HepG2 (cell line): Measurements from ENCODE around the gene SEC61A1.

Experiments used
- AHDC1 ChIP-seq: sonication (generic); formaldehyde crosslinking; IDR thresholded peaks from 2 replicates; pipeline ENCODE4 v1.5.1; 2020; ENCODE audit warnings: mild to moderate bottlenecking, missing genetic modification reagents, borderline replicate concordance
- EZH2 ChIP-seq: conservative IDR thresholded peaks from 2 replicates; pipeline ENCODE4 v1.6.1; 2012; ENCODE audit warnings: mild to moderate bottlenecking, low read depth, low read length, moderate library complexity
- HDAC1 ChIP-seq: sonication (generic); formaldehyde crosslinking; IDR thresholded peaks from 2 replicates; pipeline ENCODE4 v1.5.1; 2020; ENCODE audit warnings: mild to moderate bottlenecking, missing genetic modification reagents
- KAT7 ChIP-seq: IDR thresholded peaks from 2 replicates; pipeline ENCODE4 v1.6.1; 2018; ENCODE audit warnings: borderline replicate concordance, missing compliant biosample characterization
- RFX5 ChIP-seq: IDR thresholded peaks from 2 replicates; pipeline ENCODE4 v1.6.1; 2011; ENCODE audit warnings: low read depth, low read length, improper control_type of control experiment
- SMAD3 ChIP-seq: sonication (generic); formaldehyde crosslinking; IDR thresholded peaks from 2 replicates; pipeline ENCODE4 v1.4.0; 2020; ENCODE audit warnings: missing genetic modification reagents
- SUZ12 ChIP-seq: fragments of 150-350 bp; IDR thresholded peaks from 2 replicates; pipeline ENCODE4 v1.6.1; 2014; ENCODE audit warnings: low read depth, low read length
- ZFP36 ChIP-seq: fragments of 150-350 bp; IDR thresholded peaks from 2 replicates; pipeline ENCODE4 v1.6.1; 2018; ENCODE audit warnings: borderline replicate concordance, low read length, low read depth; ENCODE audit not compliant: partially characterized antibody
- ZNF468 ChIP-seq: sonication (generic); formaldehyde crosslinking; IDR thresholded peaks from 2 replicates; pipeline ENCODE4 v1.8.0; 2022; ENCODE audit warnings: mild to moderate bottlenecking, moderate library complexity, missing genetic modification reagents
- ZNF605 ChIP-seq: sonication (generic); formaldehyde crosslinking; IDR thresholded peaks from 2 replicates; pipeline ENCODE4 v1.8.0; 2022; ENCODE audit warnings: mild to moderate bottlenecking, missing genetic modification reagents

- TF ChIP-seq AHDC1 (no peak), EZH2 (no peak), SUZ12 (no peak), RFX5 (no peak), ZFP36 (no peak), ZNF605 (CRISPR knock-in tag) (no peak), HDAC1 (CRISPR knock-in tag) (no peak), SMAD3 (CRISPR knock-in tag) (no peak), ZNF468 (CRISPR knock-in tag) (no peak), KAT7 (CRISPR knock-in tag) (no peak)
Measured at GRCh38 chr3:128082546-128082945, 30.3 kb downstream of the SEC61A1 start.
